CD4-positive, alpha-beta T cell treated with Interleukin-4 for 4 hours (primary cell): ENCODE measurements around the gene MYOZ1.
"Not testable (repeated sequence)": the region's sequence is repeated elsewhere in the genome, so short reads cannot be mapped to it uniquely, and the experiment has no call there.

Experiments used
- DNase-seq: peaks from one replicate; pipeline ENCODE4 v3.0.0-alpha.2; 2020

The MYOZ1 gene, protein sequence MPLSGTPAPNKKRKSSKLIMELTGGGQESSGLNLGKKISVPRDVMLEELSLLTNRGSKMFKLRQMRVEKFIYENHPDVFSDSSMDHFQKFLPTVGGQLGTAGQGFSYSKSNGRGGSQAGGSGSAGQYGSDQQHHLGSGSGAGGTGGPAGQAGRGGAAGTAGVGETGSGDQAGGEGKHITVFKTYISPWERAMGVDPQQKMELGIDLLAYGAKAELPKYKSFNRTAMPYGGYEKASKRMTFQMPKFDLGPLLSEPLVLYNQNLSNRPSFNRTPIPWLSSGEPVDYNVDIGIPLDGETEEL

DNA sequence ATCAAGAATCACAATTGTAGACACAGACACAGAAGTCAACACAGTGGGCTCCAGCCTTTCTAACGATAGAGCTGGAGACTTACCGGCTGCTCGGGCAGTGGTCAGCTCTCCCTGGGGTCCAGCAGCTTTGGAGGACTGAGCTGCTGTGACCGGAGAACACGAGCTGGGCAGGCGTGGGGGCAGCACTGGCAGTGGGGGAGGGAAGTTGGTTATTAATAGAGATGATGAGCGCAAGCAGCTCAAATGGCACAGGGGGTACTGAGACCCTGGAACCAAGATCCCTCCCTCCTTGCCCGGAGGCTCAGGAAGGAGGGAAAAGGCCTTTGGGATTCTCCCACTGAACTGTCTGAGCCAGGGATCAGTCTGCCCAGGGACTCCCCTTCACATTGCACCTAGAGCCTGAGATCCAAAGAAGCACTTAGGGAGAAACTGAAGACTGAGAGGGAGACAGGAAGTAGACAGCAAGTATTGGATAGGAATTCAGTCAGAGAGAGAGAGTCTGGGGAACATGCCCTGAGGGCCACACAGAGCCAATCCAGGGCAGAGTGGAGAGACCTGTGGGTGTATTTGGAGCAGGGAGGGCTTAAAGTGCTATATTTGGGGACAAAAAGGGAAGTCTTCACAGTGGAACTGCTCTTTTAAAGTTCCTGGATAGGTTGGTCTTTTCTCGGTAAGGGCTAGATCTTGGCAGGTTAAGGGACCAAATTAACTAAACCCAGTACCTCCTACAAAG is at the start of gene MYOZ1:
TSS of gene MYOZ1 (minus strand) at position 147 of the 733 bp plus-strand sequence. CDS start 1,457 bp downstream, outside the sequence.
- DNase-seq = no peak

DNA sequence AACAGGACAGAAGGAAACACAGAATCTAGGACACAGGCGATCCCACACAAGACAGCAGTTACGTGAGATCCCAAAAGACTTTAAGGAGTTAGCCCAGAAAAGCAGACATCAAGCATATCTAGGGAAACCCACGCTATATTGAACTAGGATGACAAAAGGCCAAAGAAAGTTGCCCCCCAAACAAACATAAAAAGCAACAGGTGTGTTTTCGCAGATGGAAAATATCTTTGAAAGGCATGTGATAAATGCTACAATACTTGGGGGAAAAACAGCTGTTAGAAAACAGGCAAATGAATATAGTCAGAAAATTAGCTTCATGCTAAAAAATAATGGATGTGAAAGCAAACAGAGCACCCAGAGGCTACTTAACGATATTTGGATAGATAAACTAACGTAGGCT is 49.5 kb upstream of the MYOZ1 start:
- not testable (repeated sequence) for DNase-seq

DNA sequence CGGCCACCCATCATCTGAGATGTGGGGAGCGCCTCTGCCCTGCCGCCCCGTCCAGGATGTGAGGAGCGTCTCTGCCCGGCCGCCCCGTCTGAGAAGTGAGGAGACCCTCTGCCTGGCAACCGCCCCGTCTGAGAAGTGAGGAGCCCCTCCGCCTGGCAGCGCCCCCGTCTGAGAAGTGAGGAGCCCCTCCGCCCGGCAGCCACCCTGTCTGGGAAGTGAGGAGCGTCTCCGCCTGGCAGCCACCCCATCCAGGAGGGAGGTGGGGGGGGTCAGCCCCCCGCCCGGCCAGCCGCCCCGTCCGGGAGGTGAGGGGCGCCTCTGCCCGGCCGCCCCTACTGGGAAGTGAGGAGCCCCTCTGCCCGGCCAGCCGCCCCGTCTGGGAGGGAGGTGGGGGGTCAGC is 48.3 kb upstream of the MYOZ1 start:
- DNase-seq = not testable (repeated sequence)

DNA sequence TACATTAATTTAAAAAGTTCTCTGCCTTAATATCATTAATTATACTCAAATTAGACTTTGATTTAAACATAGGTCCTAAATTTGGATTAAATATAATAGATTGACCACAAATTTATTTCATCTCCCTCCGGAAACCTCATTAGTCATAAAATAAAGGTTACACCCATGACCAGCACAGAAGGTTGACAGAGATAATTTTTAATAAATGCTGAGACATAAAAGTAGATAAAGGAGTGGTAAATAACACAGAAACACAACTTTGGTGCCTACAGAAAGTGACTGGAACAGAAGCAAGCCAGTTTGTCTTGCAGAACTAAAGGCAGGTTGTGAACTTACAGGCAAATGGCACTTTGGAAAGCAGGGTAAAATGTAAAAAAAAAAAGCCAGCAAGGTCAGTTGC is 46.4 kb upstream of the MYOZ1 start:
- not testable (repeated sequence) for DNase-seq

DNA sequence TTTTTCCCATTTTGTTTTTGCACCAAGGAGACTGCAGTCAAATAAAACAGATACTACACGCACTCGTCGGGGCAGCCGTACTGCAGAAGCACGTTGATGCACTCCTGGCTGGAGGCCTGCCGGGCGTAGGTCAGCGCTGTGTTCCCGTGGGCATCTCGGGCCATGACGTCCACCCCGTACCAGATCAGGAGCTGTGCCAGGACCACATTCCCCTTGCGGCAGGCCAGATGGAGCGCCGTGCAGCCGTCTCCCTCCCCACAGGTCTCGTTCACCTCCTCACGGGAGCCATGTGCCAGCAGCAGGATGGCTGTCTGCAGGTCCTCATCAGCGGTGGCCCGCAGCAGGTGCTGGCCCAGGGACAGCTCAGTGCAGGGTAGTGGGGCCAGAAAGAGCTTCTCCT is 33.3 kb upstream of the MYOZ1 start:
- not testable (repeated sequence) for DNase-seq

DNA sequence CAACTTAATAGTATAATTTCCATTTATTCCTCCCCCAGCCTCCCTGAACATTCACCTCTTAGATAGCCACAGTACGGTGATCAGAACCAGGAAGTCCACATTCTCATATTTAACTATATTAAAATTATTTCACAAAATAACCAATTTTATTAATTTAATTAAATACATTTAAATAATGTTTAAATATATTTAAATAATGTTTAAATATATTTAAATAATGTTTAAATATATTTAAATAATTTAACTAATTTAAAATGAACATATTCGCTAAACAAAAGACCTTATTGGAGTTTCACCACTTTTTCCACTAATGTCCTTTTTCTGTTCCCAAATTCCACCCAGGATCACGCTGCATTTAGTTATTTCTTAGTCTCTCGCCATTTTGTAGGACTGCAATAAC is 27.1 kb upstream of the MYOZ1 start:
- DNase-seq = not testable (repeated sequence)

DNA sequence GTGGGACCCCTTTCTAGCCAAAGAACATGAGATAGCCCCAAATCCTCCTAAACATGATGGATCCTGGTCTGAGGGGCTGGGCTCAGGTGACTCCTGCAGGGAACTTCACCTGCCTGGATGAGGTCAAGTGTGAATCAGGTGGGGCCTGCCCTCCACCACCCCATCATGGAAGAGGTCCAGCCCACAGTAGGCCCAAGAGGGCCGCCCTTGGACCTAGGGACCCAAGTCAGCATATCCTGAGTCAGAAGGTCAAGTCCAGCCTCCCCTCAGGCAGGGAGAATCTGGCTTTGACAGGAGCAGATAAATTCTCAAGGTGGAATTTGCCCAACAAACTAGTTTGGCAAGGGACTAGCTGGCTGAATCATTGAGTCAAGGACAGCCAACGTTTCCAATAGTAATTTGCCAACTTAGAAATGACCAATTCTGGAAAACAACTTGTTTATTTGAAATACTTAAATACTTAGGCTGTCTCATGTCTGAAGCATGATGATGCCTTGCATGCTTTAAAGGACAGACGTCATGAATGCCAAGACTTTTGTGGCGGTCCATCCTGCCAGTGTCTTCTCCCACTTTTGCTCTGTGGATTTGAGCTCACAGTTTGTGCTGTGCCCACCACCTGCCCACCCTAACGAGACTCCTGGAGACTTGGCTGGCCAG is 25.0 kb upstream of the MYOZ1 start:
- DNase-seq = not testable (repeated sequence)

DNA sequence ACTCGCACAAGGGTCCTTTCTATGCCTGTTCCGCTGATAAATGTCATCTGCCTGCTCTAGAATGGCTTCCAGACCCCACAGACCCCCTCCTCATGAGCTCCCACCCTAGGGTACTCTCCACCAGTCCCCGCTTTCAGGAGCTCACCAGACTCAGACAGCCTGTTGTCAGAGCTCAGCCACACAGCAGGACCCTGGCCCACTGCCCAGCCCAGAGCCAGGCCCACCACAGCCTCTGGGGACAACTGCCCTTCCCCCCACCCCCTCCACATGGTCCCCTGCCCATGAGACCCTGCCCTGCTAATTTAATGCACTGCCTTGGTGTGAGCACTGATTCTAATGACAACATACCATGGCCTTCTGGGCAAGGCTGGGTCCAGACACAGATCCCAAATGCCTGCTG is 24.3 kb upstream of the MYOZ1 start:
- not testable (repeated sequence) for DNase-seq

DNA sequence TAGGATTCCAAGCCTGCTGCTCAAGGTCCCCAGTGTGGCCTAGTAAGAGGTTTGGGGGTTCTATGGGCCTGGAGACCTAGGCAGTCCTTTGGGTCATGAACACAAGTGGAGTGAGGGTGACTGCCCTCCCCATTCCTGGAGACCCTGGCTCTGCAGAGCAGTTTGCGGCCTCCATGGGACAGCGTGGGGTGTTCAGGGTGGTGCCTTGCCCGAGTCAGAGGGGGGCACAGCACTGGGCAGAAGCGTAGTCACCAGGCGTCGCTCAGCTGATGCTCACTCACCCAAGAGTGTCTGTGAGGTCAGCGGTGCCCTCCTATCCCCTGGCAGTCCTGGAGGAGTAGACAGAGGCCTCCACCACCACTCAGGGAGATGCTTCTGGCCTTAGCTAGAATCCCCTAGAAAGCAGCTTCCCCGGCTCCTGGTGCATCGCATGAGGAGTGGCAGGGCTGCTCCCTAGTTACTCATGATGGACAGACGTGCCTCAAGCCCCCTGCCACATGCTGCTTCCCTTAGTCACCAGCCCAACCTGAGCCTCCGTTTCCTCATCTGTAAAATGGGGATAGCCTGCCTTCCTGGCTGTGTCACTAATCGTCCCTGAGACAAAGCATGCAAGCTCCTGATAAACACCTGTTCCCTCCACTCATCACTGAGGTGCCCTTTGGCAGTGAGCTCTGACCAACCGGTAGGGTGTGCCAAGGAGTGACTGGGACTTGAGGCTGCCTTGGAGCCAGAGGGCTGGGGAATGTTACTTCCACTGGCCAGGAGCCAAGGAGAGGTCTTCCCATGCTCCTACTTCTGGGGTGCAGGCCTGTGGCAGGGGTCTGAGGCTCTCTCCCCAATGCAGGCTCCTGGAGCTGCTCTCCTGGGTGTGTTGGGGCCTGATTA is 23.1 kb upstream of the MYOZ1 start:
- not testable (repeated sequence) for DNase-seq

DNA sequence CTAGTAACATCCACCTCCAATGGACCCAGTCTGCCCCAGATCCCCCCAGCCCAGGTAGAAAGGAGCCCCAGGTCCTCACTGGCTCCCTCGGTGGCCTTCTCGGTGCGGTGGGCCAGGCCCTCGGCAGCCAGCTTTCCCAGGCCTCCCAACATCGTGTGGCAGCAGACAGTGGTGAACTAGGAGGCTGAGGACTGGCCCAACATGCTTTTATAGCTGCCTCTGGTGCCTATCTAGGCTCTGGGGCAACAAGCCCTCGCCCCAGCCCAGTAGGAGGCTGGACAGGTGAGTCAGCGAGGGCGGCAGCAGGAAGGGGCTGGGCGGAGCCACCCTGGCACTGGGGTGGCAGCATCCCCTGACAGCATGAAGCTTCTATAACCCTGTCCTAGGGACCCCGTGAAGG is 22.3 kb upstream of the MYOZ1 start:
- not testable (repeated sequence) for DNase-seq

DNA sequence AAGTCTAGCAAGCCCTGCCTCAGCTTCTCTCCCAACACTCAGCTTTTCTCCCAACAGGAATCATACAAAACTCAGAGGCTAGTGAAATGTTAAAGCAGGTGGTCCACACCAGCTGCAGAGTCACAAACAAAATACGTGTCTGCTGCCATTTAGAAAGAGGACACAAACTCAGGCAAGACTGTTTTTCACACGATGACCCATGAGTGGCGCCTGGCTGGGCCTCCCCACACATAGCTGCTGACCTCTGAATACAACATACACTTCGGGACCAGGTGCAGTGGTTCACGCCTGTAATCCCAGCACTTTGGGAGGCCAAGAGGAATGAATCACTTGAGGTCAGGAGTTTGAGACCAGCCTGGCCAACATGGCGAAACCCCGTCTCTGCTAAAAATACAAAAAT is 21.4 kb upstream of the MYOZ1 start:
- DNase-seq = not testable (repeated sequence)

DNA sequence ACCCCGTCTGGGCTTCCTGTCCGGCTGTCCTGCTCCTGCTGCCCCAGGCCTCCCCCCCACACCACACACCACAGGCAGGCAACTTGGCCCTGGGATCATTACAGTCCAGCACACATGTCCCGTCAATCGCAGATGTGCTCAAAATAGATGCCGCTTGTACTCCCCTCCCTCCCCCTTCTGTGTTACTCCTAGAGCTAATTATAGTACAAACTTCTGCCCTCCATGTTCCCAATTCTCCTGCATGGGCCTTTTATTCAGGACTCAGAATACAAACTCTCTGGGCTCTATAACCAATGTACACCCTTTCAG is 14.7 kb upstream of the MYOZ1 start, which contains the start of gene SYNPO2L:
TSS of gene SYNPO2L (minus strand) at position 40 of the 309 bp plus-strand sequence. CDS start 107 bp downstream, outside the sequence.
- no peak for DNase-seq

DNA sequence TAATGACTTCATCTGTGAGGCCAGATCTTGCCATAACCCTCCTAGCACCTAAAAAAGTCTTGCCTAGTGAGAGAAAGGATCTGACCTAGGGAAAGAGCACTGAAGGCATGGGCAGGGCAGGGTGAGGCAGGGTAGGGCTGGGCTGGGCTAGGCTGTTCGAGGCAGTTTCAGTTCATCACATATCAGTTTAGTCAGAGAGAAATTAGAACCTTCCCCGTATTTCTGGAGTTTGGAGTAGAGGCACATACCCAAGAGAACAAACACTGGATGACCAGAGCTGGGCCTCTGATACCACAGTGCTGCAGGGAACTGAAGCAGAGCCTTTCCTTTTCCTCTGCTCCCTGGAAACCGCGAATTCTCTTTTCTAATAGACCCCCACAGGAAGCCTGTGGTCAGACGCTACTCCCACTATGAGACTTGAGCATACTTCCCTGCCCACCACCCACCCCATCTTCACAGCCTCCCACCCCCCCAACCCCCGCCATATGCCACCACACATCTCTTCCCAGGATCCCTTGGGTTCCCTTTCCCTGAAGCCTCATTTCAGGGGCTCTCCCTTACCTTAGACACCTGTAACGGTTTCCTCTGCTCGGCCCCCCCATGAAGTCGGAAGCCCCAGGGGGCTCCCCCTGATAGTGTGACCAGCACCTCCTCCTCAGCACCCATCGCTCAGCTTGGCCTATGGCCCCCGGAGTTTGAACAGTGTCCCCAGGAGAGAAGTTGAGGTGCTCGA is 14.1 kb upstream of the MYOZ1 start:
- DNase-seq = no peak

DNA sequence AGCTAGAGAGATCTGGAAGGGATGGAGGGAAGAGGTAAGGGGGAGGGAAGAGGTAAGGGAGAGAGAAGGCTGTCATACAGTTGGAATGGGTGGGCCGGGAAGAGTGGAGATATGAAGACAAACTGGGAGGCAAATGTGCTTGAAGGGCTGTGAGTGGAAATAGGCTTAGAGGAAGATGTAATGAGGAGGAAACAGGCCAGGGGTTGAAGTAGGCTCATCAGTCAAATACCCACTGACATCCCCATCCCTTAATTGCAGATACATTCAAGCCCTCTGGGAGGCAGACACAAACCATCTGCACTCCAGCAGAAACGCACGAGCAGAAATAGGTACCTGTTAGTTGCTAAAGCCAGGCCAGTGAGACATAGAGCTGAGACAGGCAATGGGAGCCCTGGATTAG is 12.4 kb upstream of the MYOZ1 start:
- DNase-seq = no peak

DNA sequence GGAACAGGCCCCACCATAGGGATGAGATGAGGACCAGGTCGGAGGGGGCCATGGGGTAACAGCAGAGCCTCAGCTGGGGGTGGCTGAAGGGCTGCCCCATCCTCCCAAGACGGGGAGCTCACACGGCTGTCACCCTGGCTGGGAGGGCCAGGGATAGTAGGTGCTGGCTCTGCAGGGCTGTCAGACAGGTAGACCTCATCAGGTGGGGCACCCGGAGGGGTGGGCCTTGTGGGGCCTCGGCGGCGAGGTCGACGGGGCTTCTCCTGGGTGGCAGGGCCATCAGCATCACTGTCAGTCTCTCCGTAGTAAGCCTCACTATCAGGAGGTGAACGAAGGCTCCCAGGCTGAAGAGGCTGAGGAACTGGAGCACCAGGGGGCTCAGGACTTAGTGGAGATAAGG is 11.9 kb upstream of the MYOZ1 start:
- no peak for DNase-seq

DNA sequence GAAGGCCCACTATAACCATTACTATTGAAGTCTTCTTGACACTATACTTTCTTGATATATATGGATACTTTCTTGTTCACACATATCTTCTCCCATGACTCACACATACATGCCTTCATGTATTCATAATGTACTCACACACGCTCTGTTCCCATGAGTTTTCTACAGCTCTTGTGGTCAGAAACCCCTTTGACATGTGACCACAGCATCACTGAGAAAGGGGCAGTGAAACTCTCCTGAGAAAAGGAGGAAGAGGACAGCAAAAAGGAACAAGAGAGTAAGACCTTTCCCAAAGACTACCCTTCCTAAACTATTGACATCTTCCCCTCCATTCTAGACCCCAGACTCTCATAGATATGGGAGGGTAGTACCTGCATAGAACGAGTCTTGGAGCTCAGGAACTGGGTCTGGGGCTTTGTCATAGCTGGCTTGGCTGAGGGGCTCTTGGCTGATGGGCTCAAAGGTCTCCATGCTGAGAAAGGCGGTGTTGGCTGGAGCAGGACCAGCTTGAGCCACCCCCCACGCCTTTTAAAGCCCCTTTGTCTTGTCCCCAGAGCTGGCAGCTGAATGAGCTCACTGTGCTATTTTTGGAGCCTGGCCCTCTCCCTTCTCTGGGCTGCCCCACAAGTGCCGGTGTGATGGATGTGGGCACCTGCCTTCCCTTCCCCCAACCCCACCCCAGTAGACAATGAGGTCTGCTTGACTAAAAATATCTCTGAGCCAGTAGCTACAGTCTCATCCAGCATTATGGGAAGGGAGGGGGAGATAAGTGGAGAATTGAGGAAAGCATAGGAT is 9.5 kb upstream of the MYOZ1 start:
- DNase-seq = no peak

DNA sequence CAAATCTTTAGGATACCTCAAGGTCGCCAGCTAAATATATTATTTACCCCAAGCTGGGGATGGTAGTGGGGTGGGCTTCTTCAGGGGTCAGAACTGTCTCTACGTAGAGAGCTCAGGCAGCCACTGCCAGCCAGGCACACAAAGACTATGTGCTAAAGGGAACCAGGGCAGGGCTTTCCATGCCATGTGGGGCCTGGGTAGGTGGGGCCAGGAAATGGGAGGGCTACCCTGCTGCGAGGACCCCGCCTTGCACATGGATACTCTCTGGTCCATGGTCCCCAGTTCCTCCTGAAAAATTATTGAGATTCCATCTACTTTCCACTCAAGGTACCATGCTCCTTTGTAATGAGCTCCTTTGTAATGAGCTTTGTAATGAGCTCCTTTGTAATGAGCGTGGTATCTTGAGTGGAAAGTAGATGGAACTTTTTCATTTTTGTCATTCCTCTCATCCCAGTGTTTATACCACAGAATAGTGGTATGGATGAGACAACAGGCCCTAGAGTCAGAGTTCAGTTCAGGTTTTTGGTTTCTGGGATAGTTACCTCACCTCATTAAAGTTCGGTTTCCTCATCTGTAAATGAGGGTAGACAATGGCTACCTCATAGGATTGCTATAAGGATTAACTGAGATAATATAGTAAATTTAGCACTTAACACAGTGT is 8.7 kb upstream of the MYOZ1 start:
- DNase-seq = no peak

DNA sequence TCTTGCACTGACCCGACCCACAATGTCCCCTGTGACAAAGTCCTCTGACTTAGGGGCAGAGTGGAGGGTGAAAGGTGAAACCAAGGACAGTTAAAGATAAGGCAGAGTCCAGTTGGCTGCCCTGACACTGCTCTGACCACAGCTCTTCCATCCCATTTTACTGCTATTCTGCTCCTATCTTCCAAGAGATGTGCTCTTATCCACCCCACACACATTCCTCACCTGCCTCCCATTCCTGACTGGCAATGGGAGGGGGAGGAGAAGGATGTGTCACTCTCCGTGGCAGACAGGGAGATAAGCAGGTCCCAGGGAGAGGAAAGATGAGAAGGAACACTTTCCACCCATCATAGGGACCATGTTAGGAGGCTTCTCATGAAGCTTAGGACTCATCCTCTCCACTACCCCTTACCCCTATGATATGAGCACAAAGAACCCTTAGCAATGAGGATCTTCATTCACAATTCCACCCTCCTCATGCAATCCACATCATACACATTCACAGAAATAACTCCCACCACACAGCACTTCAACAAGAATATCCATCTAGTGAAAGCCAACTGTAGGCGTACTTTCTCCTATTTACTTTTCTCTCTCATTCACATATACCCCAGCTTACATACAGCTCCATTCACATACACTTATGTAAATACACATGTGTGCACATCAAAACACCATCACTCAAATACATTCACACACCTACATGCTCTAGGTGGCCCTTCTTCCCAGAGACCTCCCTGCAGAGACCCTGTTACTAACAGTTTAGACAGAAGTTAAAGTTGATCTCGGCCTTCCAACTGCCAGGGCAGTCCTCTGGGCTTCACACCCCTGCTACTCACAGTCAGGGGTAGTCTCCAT is 7.9 kb upstream of the MYOZ1 start:
- no peak for DNase-seq

DNA sequence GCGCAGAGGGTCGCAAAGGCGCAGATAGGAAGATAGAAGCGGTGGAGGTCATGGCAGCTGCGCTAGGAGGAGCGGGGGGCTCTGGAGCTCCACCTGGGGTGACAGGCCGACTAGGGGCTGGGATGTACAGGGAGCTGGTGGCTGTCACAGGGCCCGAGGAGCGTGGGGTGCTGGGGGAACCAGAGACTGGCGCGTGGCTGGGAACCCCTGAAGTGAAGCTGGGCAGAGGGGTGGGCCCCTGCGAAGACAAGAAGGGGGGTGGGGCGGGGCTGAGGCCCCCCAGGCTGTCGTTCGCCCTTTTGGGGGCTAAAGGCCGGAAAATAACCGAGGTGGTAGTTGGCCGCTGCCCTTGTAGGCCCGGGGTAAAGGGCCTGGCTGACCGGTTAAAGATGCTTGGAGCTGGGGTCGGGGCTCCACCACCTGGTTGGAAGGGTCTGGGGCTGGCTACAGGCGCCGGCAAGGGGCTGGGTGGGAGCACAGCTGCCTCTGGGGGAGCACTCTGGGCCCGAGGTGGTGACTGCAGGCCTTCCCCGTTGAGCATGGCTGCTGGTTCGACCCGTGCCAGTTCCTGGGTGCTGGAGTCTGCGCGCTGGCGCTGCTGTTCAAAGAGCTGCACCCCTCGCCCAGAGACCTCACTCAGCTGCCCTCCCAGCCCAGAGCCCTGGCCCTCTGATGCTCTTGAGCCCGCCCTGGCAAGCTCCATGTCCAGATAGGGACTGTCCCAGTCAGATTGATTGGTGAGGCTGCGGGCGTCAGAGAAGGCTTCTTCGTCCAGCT is 6.8 kb upstream of the MYOZ1 start:
- no peak for DNase-seq
